ENCODE results near the gene ANKRD12. TPM values are rescaled to one million over a fixed set of nuclear protein-coding genes. Genes with fewer than 3 reads are reported as not detected.

ANKRD12 gene
- total and polyA plus RNA-seq, 2 donors (not counting 1 experiment from before 2014, with no cell fraction given): 8.0 to 183 TPM

DNA sequence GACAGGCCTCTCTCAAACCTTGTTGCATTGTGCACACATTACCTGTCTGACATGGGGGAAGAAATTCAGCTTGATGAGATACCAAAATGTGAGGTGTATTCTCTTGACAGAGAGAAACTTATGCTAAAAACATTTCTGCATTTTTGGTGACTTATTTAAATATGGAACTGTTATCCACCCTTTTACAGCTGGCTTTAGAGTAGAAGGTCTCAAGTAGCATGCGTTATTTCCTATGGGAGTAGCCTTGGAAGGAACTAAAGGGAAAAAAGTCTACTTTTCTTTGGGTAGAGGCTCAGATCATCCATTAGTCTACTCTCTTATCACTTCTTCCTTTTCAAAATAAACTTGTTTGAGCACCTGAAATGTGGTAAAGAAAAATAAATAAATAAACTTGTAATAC lies 141.4 kb downstream of the ANKRD12 start:
- H3K9me3 Mint-ChIP-seq (ENCODE audit: insufficient read depth): no peaks in the 10 kb centered on the region
- no peak overlapping the region for H3K4me3 Mint-ChIP-seq
- no peaks in the 10 kb centered on the region for H3K4me1 ChIP-seq (ENCODE audit: control insufficient read depth in 2 of 2, insufficient read depth in 2 of 2, low read length in 2 of 2)
- no peak overlapping the region for H3K27ac ChIP-seq (ENCODE audit: low read length in 2 of 2)
- no peak for TF ChIP-seq EZH2 (IDR thresholded peaks at IDR 0.05; ENCODE audit: borderline replicate concordance, insufficient read depth, low read depth, low read length, poor library complexity, severe bottlenecking)
- TF ChIP-seq, protein P1, sequence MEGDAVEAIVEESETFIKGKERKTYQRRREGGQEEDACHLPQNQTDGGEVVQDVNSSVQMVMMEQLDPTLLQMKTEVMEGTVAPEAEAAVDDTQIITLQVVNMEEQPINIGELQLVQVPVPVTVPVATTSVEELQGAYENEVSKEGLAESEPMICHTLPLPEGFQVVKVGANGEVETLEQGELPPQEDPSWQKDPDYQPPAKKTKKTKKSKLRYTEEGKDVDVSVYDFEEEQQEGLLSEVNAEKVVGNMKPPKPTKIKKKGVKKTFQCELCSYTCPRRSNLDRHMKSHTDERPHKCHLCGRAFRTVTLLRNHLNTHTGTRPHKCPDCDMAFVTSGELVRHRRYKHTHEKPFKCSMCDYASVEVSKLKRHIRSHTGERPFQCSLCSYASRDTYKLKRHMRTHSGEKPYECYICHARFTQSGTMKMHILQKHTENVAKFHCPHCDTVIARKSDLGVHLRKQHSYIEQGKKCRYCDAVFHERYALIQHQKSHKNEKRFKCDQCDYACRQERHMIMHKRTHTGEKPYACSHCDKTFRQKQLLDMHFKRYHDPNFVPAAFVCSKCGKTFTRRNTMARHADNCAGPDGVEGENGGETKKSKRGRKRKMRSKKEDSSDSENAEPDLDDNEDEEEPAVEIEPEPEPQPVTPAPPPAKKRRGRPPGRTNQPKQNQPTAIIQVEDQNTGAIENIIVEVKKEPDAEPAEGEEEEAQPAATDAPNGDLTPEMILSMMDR (IDR thresholded peaks at IDR 0.05): no peak
- ATAC-seq (ENCODE audit: low read depth) (no peak), DNase-seq (no peak)
- H3K9ac ChIP-seq (ENCODE audit: low read length): no peak overlapping the region
- no peak overlapping the region for H3K27ac Mint-ChIP-seq
- WGBS (ENCODE audit: insufficient coverage): no CpG with 5 or more reads among the region's 1 CpG
- H3K4me1 Mint-ChIP-seq: no peaks in the 10 kb centered on the region
- ChIA-PET POLR2A (interaction anchor here (0.7 kb wide), 1 partner anchor 29 kb away, joined by 4 read pairs; no protein-coding TSS in a partner anchor), CTCF (no interaction called here)
- peaks cover 11 to 51% of the 10 kb centered on the region in 2 experiments for H3K36me3 ChIP-seq (replicated peaks in 1 of 2; ENCODE audit: control extremely low read depth in 1 of 2, control insufficient read depth in 1 of 2, extremely low read depth in 1 of 2, insufficient read depth in 2 of 2, low read length in 1 of 2)
- no peaks in the 10 kb centered on the region for H3K79me2 ChIP-seq (ENCODE audit: control insufficient read depth, insufficient read depth, low read length)
- H3K27me3 ChIP-seq (replicated peaks in 1 of 4; ENCODE audit: control extremely low read depth in 1 of 4, control insufficient read depth in 3 of 4, insufficient read depth in 4 of 4, low read length in 3 of 4): no peaks in the 10 kb centered on the region
- no peak overlapping the region for H3K4me3 ChIP-seq (ENCODE audit: control extremely low read depth in 1 of 5, extremely low read depth in 1 of 5, insufficient read depth in 1 of 5, low read depth in 2 of 5, low read length in 4 of 5)
- H2AFZ ChIP-seq (ENCODE audit: insufficient read depth, low read depth, low read length, poor library complexity, severe bottlenecking): no peak overlapping the region
- H3K4me2 ChIP-seq (replicated peaks; ENCODE audit: low read depth, low read length, poor library complexity, severe bottlenecking): no peak overlapping the region
- H3K9me3 ChIP-seq (ENCODE audit: control extremely low read depth in 1 of 3, control insufficient read depth in 2 of 3, insufficient read depth in 1 of 3, low read length in 2 of 3): no peaks in the 10 kb centered on the region
- H3K27me3 Mint-ChIP-seq: no peaks in the 10 kb centered on the region
- intact Hi-C loops (cut with micrococcal nuclease): no loop called here
- H4K20me1 ChIP-seq (ENCODE audit: control insufficient read depth, insufficient read depth, low read length, poor library complexity, severe bottlenecking): no peaks in the 10 kb centered on the region

DNA sequence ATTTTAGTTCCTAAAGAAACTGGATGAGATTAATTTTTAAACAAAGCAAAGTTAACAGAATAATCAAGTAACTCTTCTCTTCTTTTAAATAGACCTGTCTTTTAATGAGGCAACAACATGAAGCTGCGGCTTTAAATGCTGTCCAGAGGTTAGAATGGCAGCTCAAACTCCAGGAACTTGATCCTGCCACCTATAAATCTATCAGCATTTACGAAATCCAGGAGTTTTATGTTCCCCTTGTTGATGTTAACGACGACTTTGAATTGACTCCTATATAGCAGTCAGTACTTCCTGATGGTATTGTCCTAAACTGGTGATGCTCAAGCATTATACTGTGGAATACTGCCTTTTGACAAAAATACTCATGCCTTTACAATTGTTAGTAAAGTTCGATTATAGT lies 144.3 kb downstream of the ANKRD12 start:
- Mint-ChIP-seq H3K27ac (no peak overlapping the region), H3K4me1 (no peaks in the 10 kb centered on the region), H3K9me3 (ENCODE audit: insufficient read depth) (no peaks in the 10 kb centered on the region), H3K27me3 (no peaks in the 10 kb centered on the region), H3K4me3 (no peak overlapping the region)
- CTCF ChIA-PET: no interaction called here
- H3K4me1 ChIP-seq (ENCODE audit: control insufficient read depth in 2 of 2, insufficient read depth in 2 of 2, low read length in 2 of 2): no peaks in the 10 kb centered on the region
- H3K27ac ChIP-seq (ENCODE audit: low read length in 2 of 2): no peak overlapping the region
- H3K27me3 ChIP-seq (replicated peaks in 1 of 4; ENCODE audit: control extremely low read depth in 1 of 4, control insufficient read depth in 3 of 4, insufficient read depth in 4 of 4, low read length in 3 of 4): no peaks in the 10 kb centered on the region
- H3K36me3 ChIP-seq (replicated peaks in 1 of 2; ENCODE audit: control extremely low read depth in 1 of 2, control insufficient read depth in 1 of 2, extremely low read depth in 1 of 2, insufficient read depth in 2 of 2, low read length in 1 of 2): peaks cover 3 to 40% of the 10 kb centered on the region in 2 experiments
- no peak for TF ChIP-seq EZH2 (IDR thresholded peaks at IDR 0.05; ENCODE audit: borderline replicate concordance, insufficient read depth, low read depth, low read length, poor library complexity, severe bottlenecking)
- TF ChIP-seq, protein P1 (IDR thresholded peaks at IDR 0.05): no peak
- intact Hi-C loops (cut with micrococcal nuclease): no loop called here
- H2AFZ ChIP-seq (ENCODE audit: insufficient read depth, low read depth, low read length, poor library complexity, severe bottlenecking): no peak overlapping the region
- H3K4me2 ChIP-seq (replicated peaks; ENCODE audit: low read depth, low read length, poor library complexity, severe bottlenecking): no peak overlapping the region
- no peaks in the 10 kb centered on the region for H4K20me1 ChIP-seq (ENCODE audit: control insufficient read depth, insufficient read depth, low read length, poor library complexity, severe bottlenecking)
- WGBS (ENCODE audit: insufficient coverage): 100% methylated on average over 1 of the region's 5 CpGs
- no peak for ATAC-seq (ENCODE audit: low read depth)
- POLR2A ChIA-PET: no interaction called here
- no peak overlapping the region for H3K4me3 ChIP-seq (ENCODE audit: control extremely low read depth in 1 of 5, extremely low read depth in 1 of 5, insufficient read depth in 1 of 5, low read depth in 2 of 5, low read length in 4 of 5)
- DNase-seq: no peak
- H3K79me2 ChIP-seq (ENCODE audit: control insufficient read depth, insufficient read depth, low read length): no peaks in the 10 kb centered on the region
- no peak overlapping the region for H3K9ac ChIP-seq (ENCODE audit: low read length)
- no peaks in the 10 kb centered on the region for H3K9me3 ChIP-seq (ENCODE audit: control extremely low read depth in 1 of 3, control insufficient read depth in 2 of 3, insufficient read depth in 1 of 3, low read length in 2 of 3)

Measured in B cell (primary cell).